HG03354 (cell line): ENCODE measurements around the gene UIMC1.
"Not testable (repeated sequence)": the region's sequence is repeated elsewhere in the genome, so short reads cannot be mapped to it uniquely, and the experiment has no call there.

Experiments
- ATAC-seq: cut with Tn5 transposase; IDR thresholded peaks from one replicate; pipeline ENCODE4 v1.9.1; 2021; ENCODE audit warnings: mild to moderate bottlenecking; ENCODE audit not compliant: unreplicated experiment, poor library complexity, severe bottlenecking

Gene UIMC1

GRCh38 chr5:177006265-177006972 is at the start of gene UIMC1:
Gene UIMC1 (minus strand): TSS chr5:177006779. CDS start chr5:176982615, 24,164 bp downstream.
- peak; percentile 76 for ATAC-seq

GRCh38 chr5:177049285-177049684 is 42.7 kb upstream of the UIMC1 start:
- ATAC-seq = no peak

DNA sequence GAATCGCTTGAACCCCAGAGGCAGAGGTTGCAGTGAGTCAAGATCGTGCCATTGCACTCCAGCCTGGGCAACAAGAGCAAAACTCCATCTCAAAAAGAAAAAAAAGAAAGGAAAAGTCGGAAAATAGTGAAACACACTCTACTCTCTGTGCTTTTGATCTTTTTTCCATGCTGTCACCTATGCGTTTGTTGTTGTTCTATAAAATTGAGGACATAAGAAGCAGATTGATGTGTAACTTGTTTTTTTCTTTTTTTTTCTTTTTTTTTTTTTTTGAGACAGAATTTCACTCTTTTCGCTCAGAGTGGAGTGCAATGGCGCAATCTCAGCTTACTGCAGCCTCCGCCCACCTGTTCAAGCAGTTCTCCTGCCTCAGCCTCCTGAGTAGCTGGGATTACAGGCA is 42.0 kb upstream of the UIMC1 start:
- ATAC-seq = not testable (repeated sequence)

- no peak for ATAC-seq
Observed at GRCh38 chr5:177045631-177046030, 39.1 kb upstream of the UIMC1 start.

DNA sequence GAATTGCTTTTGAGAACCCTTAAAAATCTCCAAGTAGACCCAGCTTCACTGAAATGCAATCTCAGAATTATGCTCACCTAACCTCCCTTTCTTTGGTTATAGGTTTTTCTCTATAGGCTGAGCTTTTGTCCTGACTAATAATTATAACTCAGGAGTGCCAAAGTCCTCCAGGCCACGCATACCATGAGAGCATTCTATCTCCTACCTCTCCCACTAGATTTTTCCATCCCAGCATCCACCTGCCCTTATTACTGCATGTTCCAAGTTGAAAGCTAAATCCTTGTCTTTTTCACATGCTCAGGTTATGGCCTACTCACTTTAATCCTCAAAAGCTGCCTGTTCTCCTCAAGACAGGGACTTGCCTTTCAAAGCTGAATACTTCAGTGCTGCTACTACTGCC is 38.1 kb upstream of the UIMC1 start:
- ATAC-seq = no peak

DNA sequence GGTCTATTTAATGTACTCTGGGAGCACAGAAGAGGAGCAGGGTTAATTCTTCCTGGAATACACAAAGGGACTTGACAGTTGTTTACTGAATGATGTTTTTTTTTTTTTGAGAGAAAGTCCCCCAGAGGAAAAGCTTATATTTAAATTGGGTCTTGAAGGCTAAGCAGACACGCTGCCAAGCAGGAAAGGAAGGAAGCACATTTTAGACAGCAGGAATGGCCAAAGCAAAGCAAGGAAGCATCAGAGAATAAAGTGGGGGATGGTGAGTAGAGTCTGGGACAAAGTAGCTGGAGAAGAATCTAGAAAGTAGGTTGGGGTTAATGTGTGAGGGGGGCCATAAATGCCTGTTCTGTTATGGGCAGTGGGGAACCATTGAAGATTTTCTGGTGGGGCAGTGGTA is 37.4 kb upstream of the UIMC1 start:
- ATAC-seq = no peak

GRCh38 chr5:177043114-177043513 is 36.5 kb upstream of the UIMC1 start:
- no peak for ATAC-seq

DNA sequence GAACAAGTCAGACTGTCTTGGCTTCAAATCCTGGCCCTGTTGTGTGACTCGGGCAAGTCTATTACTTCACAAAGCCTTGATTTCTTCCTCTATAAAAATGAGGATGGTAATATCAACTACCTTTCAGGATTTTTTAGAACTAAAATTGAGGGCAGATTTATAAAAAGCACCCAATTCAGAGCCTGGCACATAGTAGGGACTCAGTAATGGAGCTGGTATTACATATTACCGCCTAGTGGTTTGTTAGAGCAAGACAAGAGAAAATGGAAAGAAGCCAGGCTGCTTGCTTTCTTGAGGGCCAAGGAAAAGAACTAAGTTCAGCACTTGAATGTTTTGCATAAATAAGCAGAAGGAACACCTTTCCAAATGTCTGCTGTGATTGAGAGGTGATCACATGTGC is 35.4 kb upstream of the UIMC1 start:
- no peak for ATAC-seq

GRCh38 chr5:177040814-177041420 is 34.3 kb upstream of the UIMC1 start:
- ATAC-seq = no peak

- no peak for ATAC-seq
Observed at GRCh38 chr5:177036921-177037320, 30.3 kb upstream of the UIMC1 start.

- no peak for ATAC-seq
Observed at GRCh38 chr5:177036443-177036842, 29.9 kb upstream of the UIMC1 start.

GRCh38 chr5:177035976-177036375 is 29.4 kb upstream of the UIMC1 start:
- ATAC-seq = no peak

GRCh38 chr5:177029498-177029897 is 22.9 kb upstream of the UIMC1 start:
- ATAC-seq = no peak

DNA sequence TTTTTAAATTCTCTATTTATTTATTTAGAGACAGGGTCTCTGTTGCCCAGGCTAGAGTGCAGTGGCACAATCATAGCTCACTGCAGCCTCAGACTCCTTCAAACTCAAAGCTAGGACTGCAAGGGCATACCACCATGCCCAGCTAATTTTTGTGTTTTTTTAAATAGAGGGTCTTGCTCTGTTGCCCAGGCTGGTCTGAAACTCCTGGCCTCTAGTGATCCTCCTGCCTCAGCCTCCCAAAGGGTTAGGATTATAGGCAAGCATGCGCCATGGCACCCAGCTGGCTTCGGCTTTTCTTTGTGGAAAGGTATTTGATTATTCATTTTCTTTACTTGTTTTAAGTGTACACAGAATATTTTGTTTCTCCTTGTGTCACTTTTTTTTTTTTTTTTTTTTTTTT is 21.1 kb upstream of the UIMC1 start:
- no peak for ATAC-seq

GRCh38 chr5:177025101-177025601 is 18.6 kb upstream of the UIMC1 start:
- no peak for ATAC-seq

- no peak for ATAC-seq
Observed at GRCh38 chr5:177024559-177024958, 18.0 kb upstream of the UIMC1 start.

- no peak for ATAC-seq
Observed at GRCh38 chr5:177023303-177023664, 16.7 kb upstream of the UIMC1 start.

- ATAC-seq = peak; percentile 92
Observed at GRCh38 chr5:177022386-177023302, 16.1 kb upstream of the UIMC1 start, which contains the start of gene ZNF346. Gene ZNF346 (plus strand): TSS chr5:177022696. CDS start chr5:177022739, 43 bp downstream.

DNA sequence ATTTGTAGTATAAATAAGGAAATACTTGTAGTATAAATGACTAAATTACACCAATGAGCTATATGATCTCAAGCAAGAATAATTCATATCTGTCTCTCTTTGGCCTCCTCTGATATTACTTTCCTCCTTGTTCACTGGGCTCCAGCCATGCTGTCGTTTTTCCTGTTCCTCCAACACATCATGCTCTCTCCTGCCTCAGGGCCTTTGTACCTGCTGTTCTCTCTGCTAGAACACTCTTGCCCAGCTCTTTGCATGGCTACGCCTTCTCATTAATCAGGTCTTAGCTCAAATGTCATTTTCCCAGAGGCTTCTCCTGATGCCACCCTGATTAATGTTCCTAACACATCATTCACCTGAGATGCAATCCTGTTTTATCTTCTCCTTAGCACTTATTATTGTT is 13.5 kb upstream of the UIMC1 start:
- ATAC-seq = no peak

- no peak for ATAC-seq
Observed at GRCh38 chr5:177018341-177018740, 11.8 kb upstream of the UIMC1 start.
